GM18520 (cell line): Measurements from ENCODE around the gene RAC3.

Source experiments
- ATAC-seq: cut with Tn5 transposase; IDR thresholded peaks from one replicate; pipeline ENCODE4 v1.9.1; 2021; ENCODE audit not compliant: unreplicated experiment

RAC3 gene

DNA sequence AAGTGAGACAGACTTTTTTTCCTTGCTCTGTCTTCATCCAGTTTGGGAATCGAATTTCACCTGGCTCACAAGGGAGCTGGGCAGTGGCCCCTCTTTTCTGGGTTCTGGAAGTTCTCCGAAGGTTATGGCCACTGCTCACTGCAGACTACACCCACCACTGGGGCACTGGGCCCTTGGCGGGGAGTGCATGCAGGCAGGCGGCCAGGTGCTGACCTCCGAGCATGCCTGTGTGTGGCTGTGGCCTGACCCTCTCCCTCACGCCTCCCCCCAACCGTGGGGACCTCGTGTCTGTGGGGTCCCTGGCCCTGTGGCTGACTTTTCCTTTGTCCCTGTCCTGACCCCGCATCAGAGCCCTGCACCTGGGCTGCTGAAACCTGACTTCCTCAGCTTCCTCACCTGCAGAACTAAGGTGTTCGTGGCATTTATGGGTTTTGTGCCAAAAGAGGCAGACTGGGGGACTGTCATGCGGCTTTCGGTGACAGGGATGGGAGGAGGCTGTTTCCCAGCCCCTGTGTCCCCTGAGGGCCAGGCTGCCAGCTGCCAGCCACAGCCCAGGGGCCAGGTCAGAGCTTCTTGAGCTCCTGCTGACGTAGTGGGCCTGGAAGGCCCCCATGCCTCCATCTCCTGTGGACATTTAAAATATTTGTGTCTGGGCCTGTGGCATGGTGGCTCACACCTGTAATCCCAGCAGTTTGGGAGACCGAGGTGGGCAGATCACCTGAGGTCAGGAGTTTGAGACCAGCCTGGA is 32.6 kb upstream of the RAC3 start:
- ATAC-seq = no peak

DNA sequence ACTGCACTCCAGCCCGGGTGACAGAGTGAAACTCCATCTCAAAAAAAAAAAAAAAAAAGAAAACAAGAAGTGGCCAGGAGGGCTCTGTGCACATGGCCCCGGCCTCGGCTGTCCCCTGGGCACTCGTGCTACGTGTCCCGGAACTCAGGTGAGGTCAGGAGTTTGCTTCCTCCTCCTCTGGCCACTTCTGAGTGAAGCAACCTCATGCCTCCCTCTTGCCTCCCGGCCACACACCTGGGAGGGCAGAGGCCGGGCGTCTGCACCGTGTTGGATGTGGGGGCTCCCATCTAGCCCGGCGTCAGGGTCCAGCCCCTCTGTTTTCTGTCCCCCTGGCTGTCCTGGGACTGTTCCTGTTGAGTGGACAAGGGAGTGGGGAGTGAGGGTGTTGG is 31.9 kb upstream of the RAC3 start:
- no peak for ATAC-seq

DNA sequence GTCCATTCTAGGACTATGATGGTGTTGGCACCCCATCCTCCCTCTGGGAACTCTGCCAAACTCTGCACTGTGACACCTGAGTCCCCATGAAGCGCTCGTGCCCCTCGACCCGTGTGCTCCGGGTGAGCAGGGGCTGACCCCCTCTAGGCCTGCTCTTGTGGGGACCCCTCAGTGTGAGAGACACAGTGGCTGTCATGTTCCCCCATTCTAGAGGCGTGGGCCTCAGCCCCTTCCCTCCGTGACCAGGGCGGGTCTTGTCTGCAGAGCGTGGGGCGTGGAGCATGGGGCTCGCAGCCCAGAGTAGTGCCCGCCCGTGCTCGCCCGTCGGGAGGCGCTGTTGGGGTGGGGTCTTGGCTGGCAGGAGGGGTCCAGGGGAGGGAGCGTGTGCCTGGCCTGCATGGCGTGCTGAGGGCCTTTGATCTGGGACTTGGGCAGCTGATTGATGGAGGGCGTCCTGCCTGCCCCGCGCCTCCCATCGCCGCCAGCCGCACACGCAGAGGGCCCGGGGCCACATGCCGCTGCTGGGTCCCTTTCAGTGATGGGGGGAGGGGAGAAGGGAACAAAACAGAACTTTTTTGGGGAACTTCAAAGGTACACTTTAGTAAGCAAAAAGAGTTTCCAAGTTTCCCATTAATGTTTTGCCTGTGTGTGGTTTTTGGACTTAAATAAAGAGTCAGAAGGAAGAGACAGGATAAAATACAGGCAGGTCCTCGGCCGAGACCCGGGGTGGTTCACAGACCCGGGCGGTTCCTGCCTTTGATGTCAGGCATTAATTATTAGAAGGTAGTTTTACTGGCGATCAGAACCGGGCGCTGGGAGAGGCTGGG is 31.3 kb upstream of the RAC3 start:
- no peak for ATAC-seq

DNA sequence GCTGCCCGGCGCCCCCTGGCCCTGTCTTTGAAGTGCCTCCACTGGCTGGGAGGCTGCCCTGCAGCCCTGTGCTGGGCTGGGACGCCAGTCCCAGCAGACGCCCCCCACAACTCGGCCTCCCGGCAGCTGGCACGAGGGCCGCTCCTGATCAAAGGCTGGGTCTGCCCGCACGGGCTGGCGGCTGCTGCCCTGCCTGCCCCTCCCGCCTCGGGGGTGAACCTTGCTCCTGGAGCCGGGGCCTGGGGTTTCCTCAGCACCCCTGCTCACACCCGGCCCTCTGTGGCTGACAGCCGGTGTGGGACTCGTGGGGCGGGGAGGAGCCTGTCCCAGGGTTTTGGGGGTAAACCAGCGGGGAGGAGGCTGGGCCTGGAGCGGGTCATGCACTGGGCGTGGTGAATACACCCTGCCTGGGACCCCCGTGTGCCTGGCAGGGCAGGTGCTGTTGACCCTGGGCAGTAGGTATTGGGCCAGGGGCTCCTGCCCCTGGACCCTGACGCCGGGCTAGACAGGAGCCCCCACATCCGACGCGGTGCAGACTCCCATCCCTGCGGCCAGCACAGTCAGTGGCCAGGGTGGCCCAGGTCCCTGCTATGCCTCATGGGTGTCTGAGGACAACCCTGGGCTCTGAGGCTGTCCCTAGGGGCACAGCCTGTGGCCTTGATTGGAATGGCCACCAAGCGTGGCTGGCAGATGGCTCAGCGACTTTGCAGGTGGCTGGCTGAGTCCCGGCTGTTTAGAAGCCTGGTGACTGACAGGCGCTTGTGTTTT is 30.5 kb upstream of the RAC3 start:
- no peak for ATAC-seq

DNA sequence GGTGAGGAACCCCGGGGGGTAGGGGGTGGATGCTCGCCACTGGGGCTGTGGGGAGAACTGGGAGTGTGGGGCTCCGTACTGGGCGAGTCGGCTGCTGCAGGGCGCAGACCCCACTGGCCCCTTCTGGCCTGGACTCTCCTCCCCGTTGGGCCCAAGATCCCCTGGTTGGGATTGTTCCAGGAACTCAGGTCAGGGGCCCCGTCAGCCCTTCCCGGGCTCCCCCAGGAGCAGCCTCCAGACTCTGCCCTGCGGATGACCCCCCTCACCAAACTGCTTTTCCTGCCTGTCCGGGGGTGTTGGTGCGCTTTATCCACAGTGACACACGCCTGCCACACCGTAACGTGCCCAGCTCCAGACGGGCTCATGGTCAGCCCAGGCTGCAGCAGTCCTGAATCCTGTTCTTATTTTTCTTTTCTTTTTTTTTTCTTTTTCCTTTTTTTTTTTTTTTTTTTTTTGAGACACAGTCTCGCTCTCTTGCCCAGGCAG is 29.9 kb upstream of the RAC3 start:
- ATAC-seq = no peak

DNA sequence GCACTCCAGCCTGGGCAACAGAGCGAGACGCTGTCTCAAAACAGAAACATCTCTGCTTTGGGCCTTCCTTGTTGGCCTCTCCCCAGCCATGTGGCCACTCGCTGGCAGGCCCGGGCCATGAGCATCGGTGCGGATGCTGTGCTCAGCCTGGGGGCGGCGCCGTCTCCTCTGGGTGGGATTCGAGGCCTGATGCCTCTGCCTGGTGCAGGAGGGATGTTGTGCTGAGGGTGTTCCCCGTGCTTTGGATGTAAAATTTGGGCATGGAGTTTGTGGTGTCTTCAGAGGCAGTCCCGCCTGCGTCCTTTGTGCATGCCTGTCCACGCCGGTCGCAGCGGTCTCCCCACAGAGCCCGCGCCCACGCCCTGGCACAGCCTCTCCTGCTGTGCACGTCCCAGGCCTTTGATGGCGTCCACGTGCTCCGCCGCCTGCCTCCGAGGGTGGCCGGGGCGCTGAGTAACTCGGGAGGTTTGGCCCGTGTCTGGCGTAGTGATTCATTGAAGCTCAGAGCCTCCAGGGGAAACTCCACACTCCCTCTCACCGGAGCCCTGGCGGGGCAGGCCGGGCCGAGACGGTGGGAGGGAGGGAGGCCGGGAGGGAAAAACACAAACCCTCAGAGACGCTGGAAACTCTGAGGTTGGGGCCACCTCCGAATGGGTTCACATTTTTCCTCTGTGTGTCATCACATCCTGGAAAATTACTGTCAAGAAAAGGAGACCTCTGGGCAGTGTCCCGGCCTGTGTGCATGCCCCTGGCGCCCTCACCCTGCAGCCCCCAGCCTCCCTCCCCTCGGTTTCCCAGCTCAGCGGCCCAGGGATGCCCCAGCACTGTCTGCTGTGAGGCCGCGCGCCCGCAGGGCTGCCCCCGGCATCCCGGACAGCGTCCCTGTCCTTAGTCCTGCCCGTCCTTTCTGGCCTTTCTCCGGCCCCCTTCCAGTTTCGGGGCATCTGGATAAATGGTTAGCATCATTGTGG is 27.8 kb upstream of the RAC3 start:
- no peak for ATAC-seq

DNA sequence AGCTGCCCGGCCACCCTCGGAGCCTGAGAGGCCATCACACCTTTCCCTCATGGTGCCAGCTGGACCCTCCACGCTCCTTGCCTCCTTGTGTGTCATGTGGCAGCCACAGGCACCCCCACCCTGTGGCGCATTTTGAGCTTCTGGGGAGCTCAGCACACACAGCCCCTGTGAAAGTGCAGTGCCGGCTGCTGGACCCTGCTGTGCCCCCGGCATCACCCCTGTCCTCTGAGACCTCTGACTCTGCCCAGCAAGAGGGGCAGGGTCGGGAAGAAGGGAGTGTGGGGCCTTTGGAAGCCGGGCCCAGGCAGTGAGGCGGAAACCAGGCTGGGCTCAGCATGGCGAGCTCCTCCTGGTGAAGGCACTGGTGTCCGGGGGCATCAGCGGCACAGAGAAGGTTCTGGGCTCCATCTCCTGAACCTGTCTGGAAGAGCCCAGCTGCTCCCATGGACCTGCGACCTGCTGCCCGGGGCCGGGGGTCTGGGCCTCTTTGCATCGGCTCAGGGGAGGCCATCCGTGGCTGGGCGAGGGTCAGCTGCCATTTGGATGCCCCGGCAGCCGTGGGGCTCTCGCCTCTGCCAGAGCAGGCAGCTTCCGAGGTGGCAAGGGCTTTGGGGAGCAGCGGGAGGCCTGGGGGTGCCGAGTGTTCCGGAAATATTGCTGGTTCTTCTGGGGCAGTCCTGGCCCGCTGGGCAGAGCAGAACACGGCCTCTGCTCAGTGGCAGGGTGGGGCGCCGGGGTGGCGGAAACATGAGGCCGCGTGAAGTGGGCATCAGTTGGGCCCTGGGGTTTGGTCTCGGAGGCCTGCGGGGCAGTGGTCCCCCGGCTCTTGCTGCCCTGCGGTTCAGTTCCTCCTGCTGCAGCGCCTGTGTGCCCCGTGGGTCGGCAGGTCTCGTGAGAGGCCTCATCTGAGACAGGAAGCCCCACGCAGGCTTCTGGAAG is 26.7 kb upstream of the RAC3 start:
- ATAC-seq = no peak

DNA sequence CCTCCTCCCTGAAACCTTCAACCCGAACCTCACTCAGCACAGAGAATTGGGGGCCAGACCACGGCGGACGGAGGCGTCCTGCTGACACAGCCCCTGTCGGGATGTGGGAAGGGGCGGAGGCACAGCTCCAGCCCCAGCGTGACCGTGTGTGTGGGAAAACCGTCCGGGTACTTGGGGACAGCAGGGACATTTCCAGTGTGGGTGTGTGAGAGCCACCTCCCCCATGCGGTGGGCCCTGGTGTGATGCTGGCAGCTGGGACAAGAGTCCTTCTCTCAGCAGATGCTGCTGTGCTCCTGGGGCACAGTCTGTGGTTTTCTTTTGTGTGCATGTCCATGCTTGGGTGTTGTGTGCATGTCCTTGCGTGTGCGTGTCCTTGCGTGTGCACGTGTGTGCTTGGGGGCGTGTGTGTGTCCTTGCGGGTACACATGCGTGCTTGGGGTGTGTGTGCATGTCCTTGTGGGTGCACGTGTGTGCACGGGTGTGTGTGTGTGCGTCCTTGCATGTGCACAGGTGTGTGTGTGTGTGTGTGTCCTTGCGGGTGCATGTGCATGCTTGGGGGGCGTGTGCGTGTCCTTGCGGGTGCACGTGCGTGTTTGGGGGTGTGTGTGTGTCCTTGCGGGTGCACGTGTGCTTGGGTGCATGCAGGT is 25.7 kb upstream of the RAC3 start:
- ATAC-seq = no peak

DNA sequence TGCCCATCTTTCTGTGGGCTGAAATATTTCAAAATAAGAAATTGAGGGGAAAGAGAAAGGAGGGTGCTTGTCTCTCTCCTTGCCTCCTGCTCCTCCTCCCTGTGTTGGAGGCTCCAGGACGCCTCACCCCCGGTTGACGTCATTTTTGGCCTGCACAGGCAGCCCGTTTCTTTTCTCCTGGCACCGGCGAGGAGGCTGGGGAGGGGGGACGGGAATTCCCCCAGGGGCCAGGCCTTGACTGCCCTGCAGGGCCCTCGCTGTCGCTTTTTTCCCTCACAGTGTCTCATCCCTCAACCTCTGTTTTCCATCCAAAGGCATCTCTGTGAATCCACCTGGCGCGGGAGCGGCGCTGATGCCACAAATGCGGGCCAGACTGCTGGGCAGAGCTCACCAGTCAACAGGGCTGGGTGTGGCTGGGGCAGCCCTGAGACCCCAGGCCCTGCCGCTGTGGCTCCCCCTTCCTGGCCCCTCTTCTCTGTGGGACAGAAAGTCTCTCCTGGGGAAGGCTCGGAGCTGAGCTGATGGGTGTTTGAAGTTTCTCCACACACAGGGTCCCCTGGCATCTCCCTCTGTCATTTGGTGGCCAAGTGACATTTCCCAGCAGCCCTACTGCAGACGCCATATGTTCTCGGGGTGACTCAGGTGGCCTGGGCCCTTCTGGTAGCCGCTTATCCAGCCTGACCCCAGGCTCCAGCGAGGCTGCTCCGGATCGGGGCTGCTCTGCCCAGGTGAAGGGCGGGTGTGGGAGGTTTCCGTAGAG is 24.8 kb upstream of the RAC3 start:
- ATAC-seq = no peak

DNA sequence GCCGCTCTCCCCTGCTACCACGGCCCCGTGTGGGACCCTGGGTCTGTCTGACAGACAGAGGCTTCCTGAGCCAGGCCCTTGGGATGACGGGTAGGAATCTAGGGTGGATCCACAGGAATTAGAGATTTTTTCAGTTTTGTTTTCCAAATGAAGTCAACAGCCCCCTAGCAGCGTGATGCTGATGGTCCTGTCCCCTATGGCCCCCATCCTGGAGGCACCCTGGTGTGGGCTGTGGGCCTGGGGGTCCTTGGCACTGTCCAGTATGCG is 24.3 kb upstream of the RAC3 start:
- no peak for ATAC-seq

DNA sequence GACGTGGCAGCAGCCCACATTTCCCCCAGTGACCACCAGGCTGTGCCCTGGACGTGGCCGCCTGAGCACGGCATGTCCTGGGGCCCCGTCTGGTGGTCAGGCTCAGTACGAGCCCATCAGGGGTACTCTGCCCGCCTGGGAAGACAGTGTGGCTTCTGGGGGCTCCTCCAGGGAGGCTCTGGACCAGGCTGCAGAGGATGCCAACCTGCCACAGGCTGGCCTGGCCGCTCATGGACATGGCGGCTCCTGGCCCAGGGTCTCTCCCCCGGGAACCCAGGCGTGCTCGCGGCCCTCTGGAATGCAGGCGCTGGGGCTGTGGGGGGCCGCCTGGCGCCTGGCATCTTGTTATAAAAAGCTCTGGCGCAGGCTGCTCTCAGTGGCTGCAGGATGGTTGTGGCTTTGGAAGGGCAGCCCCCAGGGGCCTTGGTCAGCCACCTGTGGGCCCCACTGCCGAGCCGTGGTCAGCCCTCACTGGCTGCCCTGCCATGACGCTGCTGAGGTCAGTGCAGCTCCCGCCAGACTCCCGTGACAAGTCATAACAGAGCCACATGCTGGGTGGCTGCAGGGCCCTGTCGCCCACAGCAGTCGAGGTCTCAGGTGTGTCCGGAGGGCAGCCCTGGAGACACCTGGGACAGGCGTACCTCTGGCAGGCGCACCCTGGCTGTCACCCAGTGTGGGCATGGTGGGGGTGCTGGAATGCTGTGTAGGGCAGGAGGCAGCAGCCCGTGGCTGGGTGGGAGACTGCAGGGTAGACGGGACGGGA is 23.8 kb upstream of the RAC3 start:
- ATAC-seq = no peak

DNA sequence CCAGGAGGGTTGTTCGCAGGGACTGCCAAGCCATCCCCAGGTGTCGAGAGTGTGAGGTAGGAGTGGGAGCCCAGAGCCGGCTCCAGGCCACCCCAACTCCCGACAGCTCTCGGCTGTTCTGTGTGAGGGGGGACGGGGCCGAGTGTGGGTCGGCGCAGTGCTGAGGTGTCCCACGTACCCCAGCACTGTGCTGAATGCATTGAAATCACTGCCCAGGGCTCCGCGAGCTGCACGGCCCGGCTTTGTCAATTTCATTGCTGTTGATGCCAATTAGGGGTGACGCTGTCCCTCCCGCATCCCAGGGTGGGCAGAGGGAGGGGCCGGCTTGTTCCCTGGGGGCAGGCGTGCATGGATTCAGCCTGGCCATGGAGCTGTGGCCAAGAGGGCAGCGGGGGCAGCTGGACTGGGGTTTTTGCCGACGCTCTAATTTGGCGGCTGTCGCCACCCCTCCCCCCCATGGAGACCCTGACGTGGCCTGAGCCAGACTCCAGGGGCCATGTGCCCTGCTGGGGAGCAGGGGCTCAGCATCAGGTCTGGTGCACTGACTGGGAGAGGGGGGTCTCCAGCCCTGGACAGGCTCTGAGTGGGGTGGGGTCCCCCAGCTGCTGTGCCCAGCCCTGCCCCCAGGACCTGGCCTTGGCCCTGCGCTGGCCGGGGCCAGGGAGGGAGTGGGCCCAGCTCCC is 23.1 kb upstream of the RAC3 start:
- no peak for ATAC-seq

DNA sequence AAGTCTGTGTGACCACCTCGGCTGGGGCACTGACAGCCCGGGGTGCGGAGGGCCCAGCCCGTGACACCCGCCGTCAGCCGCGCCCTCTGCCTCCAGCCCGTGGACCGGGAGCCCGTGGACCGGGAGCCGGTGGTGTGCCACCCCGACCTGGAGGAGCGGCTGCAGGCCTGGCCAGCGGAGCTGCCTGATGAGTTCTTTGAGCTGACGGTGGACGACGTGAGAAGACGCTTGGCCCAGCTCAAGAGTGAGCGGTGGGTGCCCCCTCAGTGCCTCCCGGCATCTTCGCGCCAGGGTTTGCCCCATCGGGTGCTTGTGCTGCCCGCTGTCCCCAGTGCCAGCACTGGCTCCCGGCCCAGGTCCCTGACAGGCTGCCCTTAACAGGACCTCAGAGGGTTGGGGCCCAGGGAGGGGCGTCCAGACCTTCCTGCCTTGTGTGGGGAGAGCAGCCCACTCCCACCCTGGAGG is 22.5 kb upstream of the RAC3 start:
- ATAC-seq = no peak

DNA sequence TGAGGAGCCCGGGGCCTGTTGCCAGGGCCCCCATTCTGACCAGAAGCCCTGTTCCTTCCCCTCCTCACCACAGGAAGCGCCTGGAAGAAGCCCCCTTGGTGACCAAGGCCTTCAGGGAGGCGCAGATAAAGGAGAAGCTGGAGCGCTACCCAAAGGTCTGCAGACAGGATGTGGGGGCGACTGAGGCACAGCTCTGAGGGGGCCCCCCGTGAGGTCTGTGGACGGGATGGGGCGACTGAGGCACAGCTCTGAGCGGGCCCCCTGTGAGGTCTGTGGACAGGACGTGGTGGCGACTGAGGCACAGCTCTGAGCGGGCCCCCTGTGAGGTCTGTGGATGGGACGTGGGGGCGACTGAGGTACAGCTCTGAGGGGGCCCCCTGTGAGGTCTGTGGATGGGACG is 22.1 kb upstream of the RAC3 start:
- ATAC-seq = no peak

DNA sequence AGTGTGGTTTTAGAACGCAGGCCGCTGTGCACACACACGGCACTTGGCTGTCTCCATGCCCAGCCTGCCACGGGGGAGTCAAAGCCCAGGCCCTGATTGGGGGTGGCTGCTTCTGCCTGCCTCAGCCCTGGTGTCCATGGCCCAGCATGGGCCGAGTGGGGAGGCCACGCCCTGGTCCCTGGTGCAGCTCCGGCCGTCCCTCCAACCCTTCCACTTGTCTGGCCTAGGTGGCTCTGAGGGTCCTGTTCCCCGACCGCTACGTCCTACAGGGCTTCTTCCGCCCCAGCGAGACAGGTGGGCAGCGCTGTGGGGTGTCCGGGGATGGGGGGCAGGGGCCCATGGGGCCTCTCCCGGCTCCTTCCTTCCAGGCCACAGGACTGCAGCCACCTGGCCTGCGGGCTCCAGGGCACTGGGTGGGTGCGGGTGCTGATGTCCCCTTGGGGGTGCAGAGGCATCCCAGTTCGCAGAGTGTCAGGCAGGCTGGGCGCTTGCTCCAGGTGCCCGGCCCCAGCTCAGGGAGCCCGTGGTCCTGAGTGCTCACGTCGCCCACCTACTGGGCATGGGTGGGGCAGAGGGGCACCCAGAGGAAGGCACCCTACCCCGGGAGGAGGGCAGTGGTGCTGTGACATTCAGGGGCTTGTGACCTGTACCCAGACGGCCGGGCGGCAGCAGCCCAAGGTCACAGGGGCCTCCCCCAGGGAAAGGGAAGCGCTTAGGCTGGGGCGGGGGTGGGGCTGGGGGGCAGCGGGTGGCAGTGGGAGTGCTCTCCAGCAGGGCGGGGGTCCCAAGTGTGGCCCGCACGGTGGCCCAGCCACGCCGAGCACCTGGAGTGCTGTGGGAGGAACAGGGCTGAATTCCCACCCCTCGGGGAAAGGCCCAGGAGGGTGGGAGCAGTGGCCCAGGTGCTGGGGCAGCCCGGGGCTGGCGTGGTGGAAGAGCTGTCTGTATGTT is 20.6 kb upstream of the RAC3 start:
- ATAC-seq = no peak

DNA sequence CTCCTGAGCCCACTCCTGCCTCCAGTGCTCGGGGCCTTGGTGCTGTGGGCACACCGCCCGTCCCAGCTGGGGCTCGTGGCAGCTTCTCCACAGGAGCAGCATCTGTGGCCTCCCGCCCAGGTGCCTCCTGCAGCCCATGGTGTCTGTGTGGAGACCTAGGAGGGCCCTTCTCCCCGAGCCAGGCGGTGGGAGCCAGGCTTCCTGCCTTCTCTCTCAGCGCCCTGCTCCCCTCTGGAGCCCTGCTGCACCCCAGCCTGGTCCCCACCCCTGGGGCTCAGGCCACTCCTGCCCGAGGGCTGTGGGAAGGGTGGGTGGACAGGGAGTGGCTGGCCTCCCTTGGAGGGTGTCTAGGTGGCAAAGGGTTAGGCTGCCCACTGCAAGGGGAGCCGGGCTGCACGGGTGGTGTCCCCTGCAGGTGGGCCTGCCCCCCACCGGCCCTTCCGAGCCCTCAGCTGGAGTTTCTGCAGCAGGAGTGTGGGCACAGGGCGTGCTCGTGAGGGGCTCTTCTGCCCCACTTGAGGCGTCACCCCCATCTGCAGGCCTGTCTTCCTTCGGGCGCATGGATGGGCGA is 19.8 kb upstream of the RAC3 start:
- ATAC-seq = no peak
